Gastroesophageal sphincter (tissue), 3 donors: ENCODE data around the gene HIVEP2.

ENCODE experiments used
- POLR2A ChIP-seq, 2 donors: fragments of 450-650 bp; IDR thresholded peaks; one replicate each; pipeline ENCODE4 v1.6.1; 2017; ENCODE audit warnings: antibody characterized with exemption in 2 of 2, mild to moderate bottlenecking in 2 of 2, moderate library complexity in 1 of 2
- POLR2AphosphoS5 ChIP-seq: sonication (generic); formaldehyde crosslinking; IDR thresholded peaks from one replicate; pipeline ENCODE4 v1.6.1; 2017; ENCODE audit warnings: antibody characterized with exemption
- TF ChIP-seq, protein P1 (sequence below), 4 experiments: fragments of 200-600 bp in 2 of 4; fragments of 450-650 bp in 2 of 4; sonication (generic) in 1 of 4; IDR thresholded peaks; one replicate each; pipeline ENCODE4 v1.5.1; 2017 to 2019; ENCODE audit warnings: antibody characterized with exemption in 4 of 4, mild to moderate bottlenecking in 2 of 4, moderate library complexity in 2 of 4

GRCh38 chr6:142934106-142934505 is 10.9 kb downstream of the HIVEP2 start:
- TF ChIP-seq POLR2A (IDR thresholded peaks at IDR 0.05) (no peak), POLR2AphosphoS5 (no peak)
- TF ChIP-seq, protein P1, sequence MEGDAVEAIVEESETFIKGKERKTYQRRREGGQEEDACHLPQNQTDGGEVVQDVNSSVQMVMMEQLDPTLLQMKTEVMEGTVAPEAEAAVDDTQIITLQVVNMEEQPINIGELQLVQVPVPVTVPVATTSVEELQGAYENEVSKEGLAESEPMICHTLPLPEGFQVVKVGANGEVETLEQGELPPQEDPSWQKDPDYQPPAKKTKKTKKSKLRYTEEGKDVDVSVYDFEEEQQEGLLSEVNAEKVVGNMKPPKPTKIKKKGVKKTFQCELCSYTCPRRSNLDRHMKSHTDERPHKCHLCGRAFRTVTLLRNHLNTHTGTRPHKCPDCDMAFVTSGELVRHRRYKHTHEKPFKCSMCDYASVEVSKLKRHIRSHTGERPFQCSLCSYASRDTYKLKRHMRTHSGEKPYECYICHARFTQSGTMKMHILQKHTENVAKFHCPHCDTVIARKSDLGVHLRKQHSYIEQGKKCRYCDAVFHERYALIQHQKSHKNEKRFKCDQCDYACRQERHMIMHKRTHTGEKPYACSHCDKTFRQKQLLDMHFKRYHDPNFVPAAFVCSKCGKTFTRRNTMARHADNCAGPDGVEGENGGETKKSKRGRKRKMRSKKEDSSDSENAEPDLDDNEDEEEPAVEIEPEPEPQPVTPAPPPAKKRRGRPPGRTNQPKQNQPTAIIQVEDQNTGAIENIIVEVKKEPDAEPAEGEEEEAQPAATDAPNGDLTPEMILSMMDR (IDR thresholded peaks at IDR 0.05): no peak
